H1 (cell line): ENCODE data around the gene GAMT. TPM values are rescaled to one million over a fixed set of nuclear protein-coding genes. Genes with fewer than 3 reads are reported as not detected.
A peak's percentile ranks its signal among the peaks of the same experiment; 100 is the strongest.

ENCODE experiments used
- CTCF ChIA-PET: fragments of 300-600 bp; sonication (Branson Sonifier 250); formaldehyde crosslinking; loops from one replicate; lab custom pipeline; 2021; ENCODE audit not compliant: partially characterized antibody; lab: Charles Lee
- POLR2A ChIA-PET: fragments of 300-600 bp; sonication (Branson Sonifier 250); formaldehyde crosslinking; loops from one replicate; lab custom pipeline; 2021; ENCODE audit warnings: inconsistent platforms; ENCODE audit not compliant: partially characterized antibody; lab: Charles Lee
- DNase-seq, 2 experiments: peaks; one replicate each; pipeline versions ENCODE4 v3.0.0 to v3.0.0-alpha.2; 2010 to 2022; ENCODE audit warnings: low spot score in 2 of 2, low read depth in 1 of 2, mixed read lengths in 1 of 2
- FAIRE-seq: peaks from 2 replicates; lab custom pipeline; 2011; peaks lifted over from hg19 to GRCh38; lab: Jason Lieb, UNC
- H2AFZ ChIP-seq: 2 replicates; pipeline ENCODE4 v1.8.1; 2012; ENCODE audit warnings: low read length, inconsistent platforms
- H2AK5ac ChIP-seq: 2 replicates; pipeline ENCODE4 v1.6.1; 2013; ENCODE audit warnings: low read depth, low read length
- H2BK120ac ChIP-seq: replicated peaks from 2 replicates; pipeline ENCODE3; 2013; ENCODE audit warnings: low read depth, low read length, inconsistent platforms
- H2BK12ac ChIP-seq: 2 replicates; pipeline ENCODE4 v1.6.1; 2013; ENCODE audit warnings: low read depth, low read length
- H2BK15ac ChIP-seq: 2 replicates; pipeline ENCODE4 v1.6.1; 2013; ENCODE audit warnings: low read length
- H2BK20ac ChIP-seq: 2 replicates; pipeline ENCODE4 v1.6.1; 2013; ENCODE audit warnings: low read length
- H2BK5ac ChIP-seq: 2 replicates; pipeline ENCODE4 v1.6.1; 2013; ENCODE audit warnings: low read depth, low read length
- H3K14ac ChIP-seq: 2 replicates; pipeline ENCODE4 v1.6.1; 2013; ENCODE audit warnings: inconsistent platforms; ENCODE audit not compliant: insufficient read length
- H3K18ac ChIP-seq: 2 replicates; pipeline ENCODE4 v1.6.1; 2013; ENCODE audit warnings: low read length; ENCODE audit errors: extremely low read depth
- H3K23ac ChIP-seq: 2 replicates; pipeline ENCODE4 v1.6.1; 2013; ENCODE audit warnings: inconsistent platforms; ENCODE audit not compliant: insufficient read length
- H3K23me2 ChIP-seq: 2 replicates; pipeline ENCODE4 v1.6.1; 2013; ENCODE audit warnings: low read depth, low read length
- H3K27ac ChIP-seq: 2 replicates; pipeline ENCODE4 v1.6.1; 2011; ENCODE audit warnings: low read depth, low read length, inconsistent platforms
- H3K27me3 ChIP-seq, 4 experiments: replicated peaks in 1 of 4; 1 replicate in 1 of 4; 2 replicates in 3 of 4; pipeline versions ENCODE4 v1.6.1 to v1.8.1; 2011 to 2013; ENCODE audit warnings: low read length in 3 of 4, mild to moderate bottlenecking in 3 of 4, inconsistent platforms in 2 of 4, mixed read lengths in 2 of 4, moderate library complexity in 1 of 4; ENCODE audit not compliant: control insufficient read depth in 3 of 4, insufficient read depth in 3 of 4; ENCODE audit errors: extremely low read depth in 1 of 4
- H3K36me3 ChIP-seq, 4 experiments: 2 replicates each; pipeline versions ENCODE4 v1.6.1 to v1.8.1; 2011 to 2013; ENCODE audit warnings: mild to moderate bottlenecking in 4 of 4, low read length in 3 of 4, moderate library complexity in 2 of 4, control low read depth in 1 of 4, inconsistent platforms in 1 of 4; ENCODE audit not compliant: insufficient read depth in 4 of 4, control insufficient read depth in 2 of 4
- H3K4ac ChIP-seq: replicated peaks from 2 replicates; pipeline ENCODE3; 2013; ENCODE audit warnings: low read length, low read depth, mixed read lengths, inconsistent platforms; ENCODE audit not compliant: insufficient read length
- H3K4me1 ChIP-seq, 4 experiments: replicated peaks in 1 of 4; 1 replicate in 1 of 4; 2 replicates in 3 of 4; pipeline versions ENCODE4 v1.6.1 to v1.8.1; 2011 to 2013; ENCODE audit warnings: low read length in 3 of 4, inconsistent platforms in 2 of 4, mixed read lengths in 1 of 4; ENCODE audit not compliant: insufficient read depth in 4 of 4, control insufficient read depth in 3 of 4
- H3K4me2 ChIP-seq, 2 experiments: 2 replicates each; pipeline versions ENCODE4 v1.6.1 to v1.8.1; 2011 to 2013; ENCODE audit warnings: low read depth in 2 of 2, low read length in 2 of 2, control low read depth in 1 of 2, inconsistent platforms in 1 of 2, mild to moderate bottlenecking in 1 of 2; ENCODE audit not compliant: insufficient read depth in 1 of 2
- H3K4me3 ChIP-seq, 4 experiments: fragments of 200-600, 300-600 bp in 1 of 4; sonication (generic), shearing (Covaris generic), sonication (Bioruptor Twin) in 1 of 4; 2 replicates each; pipeline versions ENCODE4 v1.5.1 to v1.8.1; 2011 to 2016; ENCODE audit warnings: low read length in 4 of 4, low read depth in 3 of 4, control low read depth in 2 of 4, inconsistent platforms in 2 of 4, mild to moderate bottlenecking in 2 of 4, mixed read lengths in 1 of 4, moderate library complexity in 1 of 4; ENCODE audit not compliant: insufficient read depth in 2 of 4; ENCODE audit errors: extremely low read depth in 1 of 4
- H3K56ac ChIP-seq: replicated peaks from 2 replicates; pipeline ENCODE3; 2013; ENCODE audit warnings: low read depth, mild to moderate bottlenecking, mixed read lengths, low read length, inconsistent platforms; ENCODE audit not compliant: insufficient read length
- H3K79me1 ChIP-seq: 2 replicates; pipeline ENCODE4 v1.6.1; 2013; ENCODE audit warnings: low read depth, low read length, control low read depth
- H3K79me2 ChIP-seq, 2 experiments: 2 replicates each; pipeline versions ENCODE4 v1.6.1 to v1.8.1; 2012 to 2013; ENCODE audit warnings: low read length in 2 of 2, mild to moderate bottlenecking in 2 of 2, inconsistent platforms in 1 of 2; ENCODE audit not compliant: insufficient read depth in 2 of 2, control insufficient read depth in 1 of 2
- H3K9ac ChIP-seq, 4 experiments: replicated peaks in 1 of 4; 1 replicate in 1 of 4; 2 replicates in 3 of 4; pipeline versions ENCODE4 v1.6.1 to v1.8.1; 2011 to 2013; ENCODE audit warnings: low read depth in 3 of 4, low read length in 3 of 4, control low read depth in 2 of 4, mild to moderate bottlenecking in 2 of 4, moderate library complexity in 2 of 4, inconsistent platforms in 1 of 4; ENCODE audit errors: extremely low read depth in 1 of 4
- H3K9me3 ChIP-seq, 2 experiments: 2 replicates each; pipeline versions ENCODE4 v1.6.1 to v1.8.1; 2012 to 2013; ENCODE audit warnings: mild to moderate bottlenecking in 2 of 2, moderate library complexity in 2 of 2, control low read depth in 1 of 2, inconsistent platforms in 1 of 2, low read depth in 1 of 2, low read length in 1 of 2, mixed read lengths in 1 of 2; ENCODE audit not compliant: insufficient read depth in 2 of 2
- H4K20me1 ChIP-seq, 2 experiments: replicated peaks in 1 of 2; 2 replicates each; pipeline versions ENCODE3 to v1.8.1; 2011 to 2013; ENCODE audit warnings: inconsistent platforms in 2 of 2, low read length in 2 of 2, mild to moderate bottlenecking in 1 of 2; ENCODE audit not compliant: insufficient read depth in 2 of 2, control insufficient read depth in 1 of 2
- H4K5ac ChIP-seq: 2 replicates; pipeline ENCODE4 v1.6.1; 2013; ENCODE audit warnings: low read length, low read depth, mixed read lengths, inconsistent platforms; ENCODE audit not compliant: insufficient read length
- H4K8ac ChIP-seq: 2 replicates; pipeline ENCODE4 v1.8.0; 2013; ENCODE audit warnings: mild to moderate bottlenecking, moderate library complexity, low read length, inconsistent platforms; ENCODE audit not compliant: insufficient read depth; ENCODE audit errors: extremely low read depth
- H4K91ac ChIP-seq: replicated peaks from 2 replicates; pipeline ENCODE3; 2013; ENCODE audit warnings: low read length, mixed read lengths, inconsistent platforms; ENCODE audit not compliant: insufficient read length
- CHD1 ChIP-seq: IDR thresholded peaks from 2 replicates; pipeline ENCODE4 v1.6.1; 2012; ENCODE audit warnings: low read depth, low read length, improper control_type of control experiment
- E2F6 ChIP-seq: IDR thresholded peaks from 2 replicates; pipeline ENCODE4 v1.6.1; 2012; ENCODE audit warnings: inconsistent platforms
- HDAC2 ChIP-seq, 2 experiments: fragments of 300-600 bp in 1 of 2; sonication (generic) in 1 of 2; IDR thresholded peaks; 2 replicates each; pipeline ENCODE4 v1.6.1; 2011 to 2012; ENCODE audit warnings: low read depth in 2 of 2, low read length in 2 of 2, mild to moderate bottlenecking in 2 of 2, moderate library complexity in 2 of 2, borderline replicate concordance in 1 of 2, inconsistent platforms in 1 of 2
- RBBP5 ChIP-seq: IDR thresholded peaks from 2 replicates; pipeline ENCODE4 v1.7.1; 2012; ENCODE audit warnings: low read depth, mild to moderate bottlenecking, inconsistent platforms, low read length, moderate library complexity, borderline replicate concordance
- RFX5 ChIP-seq: IDR thresholded peaks from 2 replicates; pipeline ENCODE4 v1.6.1; 2011; ENCODE audit warnings: low read depth, low read length, improper control_type of control experiment, borderline replicate concordance
- SIN3A ChIP-seq, 2 experiments: IDR thresholded peaks in 1 of 2; conservative IDR thresholded peaks in 1 of 2; 2 replicates each; pipeline ENCODE4 v1.6.1; 2011 to 2012; ENCODE audit warnings: low read length in 2 of 2, improper control_type of control experiment in 1 of 2, low read depth in 1 of 2, mild to moderate bottlenecking in 1 of 2
- SP4 ChIP-seq: IDR thresholded peaks from 2 replicates; pipeline ENCODE4 v1.6.1; 2012; ENCODE audit warnings: low read length, inconsistent platforms
- SUZ12 ChIP-seq: fragments of 200-600 bp; sonication (generic); IDR thresholded peaks from 2 replicates; pipeline ENCODE4 v1.6.1; 2012; ENCODE audit warnings: mild to moderate bottlenecking, inconsistent platforms, low read length, moderate library complexity, mixed read lengths
- TAF1 ChIP-seq: IDR thresholded peaks from 2 replicates; pipeline ENCODE4 v1.6.1; 2011; ENCODE audit warnings: mild to moderate bottlenecking, low read depth, low read length
- TBP ChIP-seq: IDR thresholded peaks from 2 replicates; pipeline ENCODE4 v1.6.1; 2011; ENCODE audit warnings: low read depth, low read length, improper control_type of control experiment
- TEAD4 ChIP-seq: IDR thresholded peaks from 2 replicates; pipeline ENCODE4 v1.6.1; 2012; ENCODE audit warnings: low read depth, low read length, inconsistent platforms, mixed read lengths
- WGBS, 2 experiments: shearing (Covaris generic) in 1 of 2; methylation state at CpG; one replicate each; pipeline versions ENCODE4 v1.1.6 to v1.1.7; 2013 to 2015; ENCODE audit warnings: low lambda C conversion rate in 2 of 2, mixed read lengths in 2 of 2, inconsistent platforms in 1 of 2, low coverage in 1 of 2, missing lambda C conversion rate in 1 of 2; ENCODE audit not compliant: insufficient replicate concordance in 2 of 2, insufficient coverage in 1 of 2, insufficient read length in 1 of 2; ENCODE audit errors: extremely low coverage in 1 of 2, missing lambda C conversion rate in 1 of 2; 5-methylcytosine and 5-hydroxymethylcytosine counted together
- polyA plus RNA-seq, 7 experiments: library from polyadenylated mRNA; depleted of rRNA in 3 of 7; stranded (reverse) in 5 of 7; unstranded in 2 of 7; fragments of >200 nt in 5 of 7; fragments of 200-250 nt in 2 of 7; gene quantifications; 1 replicate in 5 of 7; 2 replicates in 1 of 7; 4 replicates in 1 of 7; pipeline versions ENCODE4 v1.2.1 to v1.2.3, GENCODE V29; 2011 to 2013; ENCODE audit warnings: missing spikeins in 2 of 7, mixed read lengths in 2 of 7
- total RNA-seq: library from RNA; stranded (reverse); fragmentation: NEBNext Ultra II Directional; extraction: Animal tissue kit (Norgen Biotek cat#: 25700); gene quantifications from 2 replicates; pipeline ENCODE4 v1.2.1, GENCODE V29; 2021

The GAMT gene
- total and polyA plus RNA-seq, 2 of the 8 experiments (the other 6 are each of a cell fraction or from before 2014, with no cell fraction given) = 17.2 to 35.6 TPM

GRCh38 chr19:1418496-1418775 is 17.1 kb upstream of the GAMT start:
- Histone ChIP-seq H2BK120ac (no peak overlapping the region), H3K4me3 (no peak overlapping the region), H3K9ac (no peak overlapping the region), H2AK5ac (no peak overlapping the region), H3K27ac (no peak overlapping the region), H4K8ac (0 out of 2 replicates have a peak overlapping the region, but pooled peaks have one; percentile 35), H3K56ac (no peak overlapping the region), H3K4ac (no peak overlapping the region), H2BK20ac (no peak overlapping the region), H2BK12ac (no peak overlapping the region), H3K27me3 (no peaks in the 10 kb centered on the region), H2AFZ (no peak overlapping the region), H4K91ac (no peak overlapping the region), H4K5ac (no peak overlapping the region), H2BK15ac (no peak overlapping the region), H2BK5ac (no peak overlapping the region), H3K79me2 (peaks cover 29 to 92% of the 10 kb centered on the region in 2 experiments), H3K23me2 (peaks cover 2% of the 10 kb centered on the region; the same call in 1 of the 2 replicates), H3K9me3 (no peaks in the 10 kb centered on the region), H3K23ac (no peak overlapping the region), H3K4me1 (peaks cover 8 to 25% (median 17%) of the 10 kb centered on the region in 4 experiments), H3K4me2 (no peak overlapping the region), H4K20me1 (peaks cover 49 to 55% of the 10 kb centered on the region in 2 experiments), H3K79me1 (peaks cover 25% of the 10 kb centered on the region), H3K18ac (no peak overlapping the region), H3K14ac (no peak overlapping the region), H3K36me3 (peaks cover 26 to 58% (median 43%) of the 10 kb centered on the region in 4 experiments)
- CTCF ChIA-PET = interaction anchor here (1.3 to 1.5 kb wide), 2 partner anchors 13 to 60 kb away, joined by 3 to 4 read pairs; no protein-coding TSS in a partner anchor
- no peak for FAIRE-seq
- POLR2A ChIA-PET = interaction anchor here (1.2 to 1.8 kb wide), 3 partner anchors 10 to 27 kb away, joined by 4 to 5 read pairs (median 4); no protein-coding TSS in a partner anchor
- DNase-seq = no peak
- 89% methylated on average over 5 of the region's 13 CpGs; no CpG with 5 or more reads in 1 of the 2 experiments for WGBS, 2 experiments
- TF ChIP-seq SP4 (no peak), TEAD4 (no peak), SUZ12 (no peak), HDAC2 (IDR thresholded peaks at IDR 0.05; ENCODE audit: borderline replicate concordance in 1 of 2, low read depth in 2 of 2, low read length in 2 of 2) (no peak), RBBP5 (no peak), TBP (no peak), RFX5 (no peak), SIN3A (conservative IDR thresholded peaks at IDR 0.05 in 1 of 2, IDR thresholded peaks at IDR 0.05 in 1 of 2; ENCODE audit: low read depth in 1 of 2, low read length in 2 of 2) (no peak), E2F6 (no peak), TAF1 (no peak), CHD1 (no peak)
